Activated CD4-positive, alpha-beta T cell treated with anti-CD3 and anti-CD28 coated beads, Interleukin-2, amount 10 ng/mL, durations not matched to agents 24 days and 14 days (primary cell): ENCODE data around the gene KRT2. TPM values are rescaled to one million over a fixed set of nuclear protein-coding genes. Genes with fewer than 3 reads are reported as not detected.

ENCODE experiments used
- DNase-seq: peaks from one replicate; pipeline ENCODE4 v3.0.0; 2022
- H3K27ac Mint-ChIP-seq: one replicate; pipeline ENCODE4 v1.8.0; 2022; ENCODE audit warnings: mild to moderate bottlenecking, mixed read lengths
- H3K27me3 Mint-ChIP-seq: one replicate; pipeline ENCODE4 v1.8.0; 2022; ENCODE audit warnings: mixed read lengths
- H3K36me3 Mint-ChIP-seq: one replicate; pipeline ENCODE4 v1.8.0; 2022; ENCODE audit warnings: low read depth, mild to moderate bottlenecking, mixed read lengths
- H3K4me1 Mint-ChIP-seq: one replicate; pipeline ENCODE4 v1.8.0; 2021; ENCODE audit warnings: mixed read lengths
- H3K4me3 Mint-ChIP-seq: one replicate; pipeline ENCODE4 v1.8.0; 2022; ENCODE audit warnings: mild to moderate bottlenecking, moderate library complexity, mixed read lengths
- H3K9me3 Mint-ChIP-seq: one replicate; pipeline ENCODE4 v1.8.0; 2021; ENCODE audit warnings: mixed read lengths
- intact Hi-C: fragments of 100-400 bp; cut with micrococcal nuclease; formaldehyde crosslinking; loops from one replicate; pipeline ENCODE4 v1.15.1; 2023
- total RNA-seq: library from RNA; stranded (reverse); gene quantifications from 2 replicates; pipeline ENCODE4 v1.2.3, GENCODE V29; 2022

Gene KRT2
- total RNA-seq, 1 donor from 2014 or later = not detected

DNA sequence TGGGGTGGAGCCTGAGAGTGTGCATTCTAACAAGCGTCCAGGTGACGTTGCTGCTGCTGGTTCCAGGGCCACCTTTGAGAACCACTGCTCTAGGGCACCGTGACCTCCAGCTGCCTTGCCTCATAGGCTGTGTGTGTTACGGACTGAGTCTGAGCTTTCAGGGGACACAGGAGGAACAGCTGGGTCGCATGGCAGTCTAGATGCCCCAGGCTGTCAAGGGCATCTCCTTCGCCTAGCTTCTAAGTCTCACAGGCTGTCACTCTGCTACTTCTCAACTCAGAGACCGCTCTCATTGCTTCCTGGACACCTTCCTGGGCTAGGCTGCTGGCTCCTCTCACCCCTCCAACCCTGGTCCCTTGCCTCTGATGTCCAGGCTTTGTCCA, 34.6 kb downstream of the KRT2 start:
- Mint-ChIP-seq H3K36me3 (no peaks in the 10 kb centered on the region), H3K4me1 (peaks cover 32% of the 10 kb centered on the region), H3K9me3 (no peaks in the 10 kb centered on the region), H3K27ac (no peak overlapping the region), H3K27me3 (peaks cover 6% of the 10 kb centered on the region), H3K4me3 (no peak overlapping the region)
- intact Hi-C loops = no loop called here
- DNase-seq = no peak

DNA sequence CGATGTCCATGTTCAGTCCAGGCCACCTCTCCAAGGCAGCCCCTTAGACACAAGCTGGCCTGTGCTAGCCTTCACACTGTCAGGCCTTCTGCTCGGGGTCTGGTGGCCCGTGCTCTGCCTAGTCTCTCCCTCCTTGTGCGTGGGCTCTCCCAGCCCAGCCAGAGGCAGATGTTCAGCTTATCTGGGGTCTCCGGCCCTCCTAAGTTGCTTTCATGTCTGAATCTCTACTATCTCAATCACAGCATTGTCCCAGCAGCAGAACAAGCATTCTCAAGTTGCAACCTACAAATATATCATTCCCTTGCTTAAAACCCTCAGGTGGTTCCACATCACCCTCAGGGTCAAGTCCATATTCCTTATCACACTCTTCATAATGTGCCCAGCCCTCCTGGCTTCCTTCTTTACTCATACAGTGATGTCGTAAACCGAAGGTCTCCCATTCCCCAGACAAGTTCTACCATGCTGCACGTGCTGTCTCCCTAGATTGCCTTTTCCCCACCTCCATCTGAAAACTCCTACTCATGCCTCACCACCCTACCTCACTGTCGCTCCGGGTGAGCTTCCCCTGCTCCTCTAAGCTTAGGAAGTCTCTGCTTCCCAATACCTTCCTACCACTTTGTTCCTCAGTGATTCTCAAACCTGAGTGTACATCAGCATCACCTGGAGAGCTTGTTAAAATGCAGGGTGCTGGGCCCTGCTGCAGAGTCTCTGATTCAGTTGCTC, 35.2 kb downstream of the KRT2 start:
- DNase-seq = no peak
- Mint-ChIP-seq H3K27me3 (peaks cover 5% of the 10 kb centered on the region), H3K9me3 (no peaks in the 10 kb centered on the region), H3K4me3 (no peak overlapping the region), H3K36me3 (no peaks in the 10 kb centered on the region), H3K27ac (no peak overlapping the region), H3K4me1 (peaks cover 35% of the 10 kb centered on the region)
- intact Hi-C loops = no loop called here

DNA sequence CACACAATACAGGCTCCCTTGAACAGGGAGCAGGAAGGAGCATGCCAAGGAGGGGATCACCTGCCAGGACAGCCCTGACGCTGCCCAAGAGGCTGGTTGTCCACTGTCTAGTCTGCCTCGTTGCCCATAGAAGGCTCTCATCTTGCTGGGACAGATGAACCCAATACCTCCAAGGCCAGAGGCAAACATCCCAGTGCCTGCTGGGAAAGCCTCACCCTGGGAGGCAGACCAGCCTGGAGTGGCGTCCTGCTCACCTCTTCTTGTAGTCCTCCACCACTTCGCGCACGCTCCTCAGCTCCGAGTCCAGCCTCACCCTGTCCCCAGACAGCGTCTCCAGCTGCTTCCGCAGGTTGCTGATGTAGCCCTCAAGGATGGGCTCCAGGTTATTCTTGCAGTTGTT, 36.1 kb downstream of the KRT2 start:
- H3K4me1 Mint-ChIP-seq = peaks cover 39% of the 10 kb centered on the region
- peaks cover 2% of the 10 kb centered on the region for H3K36me3 Mint-ChIP-seq
- no peak for DNase-seq
- H3K27ac Mint-ChIP-seq = no peak overlapping the region
- H3K4me3 Mint-ChIP-seq = no peak overlapping the region
- intact Hi-C loops = no loop called here
- peaks cover 3% of the 10 kb centered on the region for H3K27me3 Mint-ChIP-seq
- no peaks in the 10 kb centered on the region for H3K9me3 Mint-ChIP-seq

DNA sequence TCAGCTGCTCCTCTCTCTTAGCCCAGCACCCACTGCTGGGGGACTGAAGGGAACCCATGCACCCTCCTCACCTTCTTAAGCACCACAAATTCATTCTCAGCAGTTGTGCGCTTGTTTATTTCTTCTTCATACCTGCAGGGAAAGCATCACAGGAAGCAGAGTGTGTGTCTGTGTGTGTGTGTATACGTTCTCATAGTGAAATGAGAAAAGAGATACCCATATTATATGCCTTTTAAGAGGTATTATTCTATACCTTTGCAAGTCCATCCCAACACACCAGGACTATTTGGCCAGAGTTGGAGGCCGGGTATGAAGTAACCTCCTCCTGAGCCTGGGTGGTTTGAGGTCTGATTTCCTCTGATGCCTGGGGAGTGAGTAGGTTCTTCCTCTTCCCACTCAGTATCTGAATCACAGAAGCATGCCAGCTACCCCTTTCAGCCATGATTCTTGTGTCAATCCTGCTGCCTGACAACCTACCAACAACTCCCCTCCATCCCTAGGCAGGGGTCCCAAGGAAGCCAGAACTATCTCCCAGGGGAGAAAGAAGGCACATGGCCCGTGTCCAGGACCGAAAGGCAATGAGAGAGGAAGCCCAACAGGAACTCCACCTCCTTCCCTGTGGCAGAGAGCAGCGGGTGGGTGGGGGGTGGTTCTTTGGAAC, 36.7 kb downstream of the KRT2 start:
- peaks cover 2% of the 10 kb centered on the region for H3K36me3 Mint-ChIP-seq
- DNase-seq = no peak
- peaks cover 41% of the 10 kb centered on the region for H3K4me1 Mint-ChIP-seq
- peak overlapping the region; percentile 72 for H3K27ac Mint-ChIP-seq
- H3K9me3 Mint-ChIP-seq = no peaks in the 10 kb centered on the region
- peaks cover 3% of the 10 kb centered on the region for H3K27me3 Mint-ChIP-seq
- peak overlapping the region; percentile 46 for H3K4me3 Mint-ChIP-seq
- intact Hi-C loops = no loop called here

DNA sequence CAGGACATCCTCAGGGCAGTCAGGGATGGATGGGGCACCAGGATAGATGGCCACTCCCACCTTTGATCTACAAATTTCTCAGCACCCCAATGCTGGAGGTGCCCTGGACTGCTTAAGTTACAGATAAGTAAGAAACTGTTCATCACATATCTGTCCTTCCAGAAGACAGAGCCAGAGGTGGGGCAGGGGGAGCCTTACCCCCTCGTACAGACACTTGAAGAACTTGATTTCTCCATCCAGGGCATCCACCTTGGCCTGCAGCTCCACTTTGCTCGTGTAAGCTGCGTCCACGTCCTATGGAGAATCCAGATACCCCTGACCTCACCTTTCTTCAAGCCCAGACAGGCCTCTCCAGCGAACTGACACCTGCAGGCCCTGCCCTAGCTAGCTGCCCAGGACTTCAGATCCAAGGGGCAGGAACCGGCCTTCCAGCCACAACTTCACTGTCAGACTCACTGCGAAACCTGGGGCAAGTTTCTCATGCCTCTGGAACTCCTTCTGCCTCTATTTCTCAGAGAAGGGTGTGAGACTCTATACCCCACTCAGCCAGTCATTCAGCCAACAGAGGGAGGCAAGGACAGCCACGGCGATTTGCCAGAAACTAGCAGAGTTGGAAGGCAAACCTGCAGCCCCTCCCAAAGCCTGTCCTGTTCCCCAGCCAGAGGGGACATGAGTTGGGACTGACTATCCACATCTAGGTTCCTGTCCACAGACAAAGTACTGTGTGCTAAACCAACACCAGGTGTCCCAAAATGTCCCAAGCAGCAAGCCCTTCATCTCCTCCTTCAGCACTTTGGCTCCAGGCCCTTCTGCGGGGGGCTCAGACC, 37.4 kb downstream of the KRT2 start:
- Mint-ChIP-seq H3K4me1 (peaks cover 46% of the 10 kb centered on the region), H3K4me3 (no peak overlapping the region), H3K27ac (no peak overlapping the region), H3K9me3 (no peaks in the 10 kb centered on the region), H3K27me3 (peaks cover 3% of the 10 kb centered on the region), H3K36me3 (peaks cover 2% of the 10 kb centered on the region)
- no peak for DNase-seq
- intact Hi-C loops = no loop called here

DNA sequence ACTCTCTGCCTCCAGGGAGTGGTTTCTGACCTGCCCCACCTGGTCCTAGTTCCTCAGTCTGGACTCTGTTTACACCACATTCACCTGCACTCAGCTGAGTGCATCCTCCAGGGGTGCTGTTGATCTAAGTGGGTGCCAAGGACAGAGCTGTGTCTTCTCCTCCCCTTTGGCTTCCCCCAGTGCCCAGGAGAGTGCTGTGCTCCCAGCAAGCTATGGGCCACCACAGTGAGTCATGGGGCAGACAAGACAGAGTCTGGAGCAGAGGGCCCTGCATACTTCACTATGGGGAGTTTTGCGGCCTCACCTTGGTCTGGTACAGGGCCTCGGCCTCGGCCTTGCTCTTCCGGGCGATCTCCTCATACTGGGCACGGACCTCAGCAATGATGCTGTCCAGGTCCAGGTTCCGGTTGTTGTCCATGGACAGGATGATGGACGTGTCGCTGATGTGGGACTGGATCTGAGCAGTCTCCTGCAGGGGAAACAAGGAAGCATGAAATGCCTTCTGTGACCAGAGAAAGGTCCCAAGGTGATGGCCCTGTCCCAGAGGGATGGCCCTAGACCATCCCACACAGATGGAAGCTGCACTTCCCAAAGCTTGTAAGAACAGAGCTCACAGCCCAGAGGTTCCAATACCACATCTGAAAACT, 38.5 kb downstream of the KRT2 start:
- Mint-ChIP-seq H3K4me3 (no peak overlapping the region), H3K4me1 (peaks cover 56% of the 10 kb centered on the region), H3K27me3 (no peaks in the 10 kb centered on the region), H3K9me3 (no peaks in the 10 kb centered on the region), H3K36me3 (peaks cover 2% of the 10 kb centered on the region), H3K27ac (no peak overlapping the region)
- intact Hi-C loops = no loop called here
- DNase-seq = no peak

DNA sequence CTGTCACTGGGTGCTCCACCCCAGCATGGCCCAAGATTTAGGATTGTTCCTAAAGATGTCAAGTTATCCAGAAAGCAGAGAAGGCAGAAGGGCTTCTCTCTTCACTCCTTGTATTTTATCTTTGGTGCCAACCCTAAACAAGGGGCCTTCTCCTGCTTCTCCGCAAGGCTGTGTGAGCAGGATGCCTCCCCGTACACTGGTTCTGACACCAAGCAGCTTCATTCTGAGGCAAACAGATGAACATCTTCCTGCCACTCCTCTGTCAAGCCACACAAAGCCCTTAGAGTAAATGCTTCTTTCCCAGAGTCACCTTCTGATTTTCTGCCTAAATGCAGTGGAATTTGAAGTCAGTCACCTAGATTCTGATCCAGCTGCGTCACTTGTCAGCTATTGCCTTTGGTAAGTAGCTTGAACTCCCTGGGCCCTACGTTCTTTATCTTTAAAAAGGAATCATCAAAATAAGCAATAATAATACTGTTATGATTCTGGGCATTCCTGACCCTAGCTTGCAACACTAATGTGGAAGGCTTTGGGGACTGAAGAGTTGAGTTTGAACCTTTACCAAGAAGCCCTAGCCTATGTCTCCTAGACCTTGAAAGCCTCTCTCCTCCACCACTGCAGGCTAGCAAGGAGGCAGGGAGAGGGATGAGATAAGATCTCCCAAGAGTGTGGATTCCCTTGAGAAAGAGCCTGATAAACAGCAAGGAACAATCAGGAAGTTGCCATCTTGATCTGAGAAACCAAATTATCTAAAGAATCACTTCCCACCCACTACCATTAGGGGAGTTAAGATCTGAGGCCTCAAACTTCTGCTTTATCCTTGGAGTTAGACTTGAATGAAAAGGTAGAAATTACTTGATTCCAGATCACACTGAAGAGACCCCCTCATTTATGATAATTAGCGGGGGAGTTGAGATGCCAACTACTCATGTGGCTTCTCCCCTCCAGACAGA, 39.3 kb downstream of the KRT2 start:
- H3K4me1 Mint-ChIP-seq = peaks cover 58% of the 10 kb centered on the region
- peaks cover 2% of the 10 kb centered on the region for H3K36me3 Mint-ChIP-seq
- no peak overlapping the region for H3K4me3 Mint-ChIP-seq
- intact Hi-C loops = no loop called here
- DNase-seq = no peak
- no peaks in the 10 kb centered on the region for H3K27me3 Mint-ChIP-seq
- no peaks in the 10 kb centered on the region for H3K9me3 Mint-ChIP-seq
- no peak overlapping the region for H3K27ac Mint-ChIP-seq

DNA sequence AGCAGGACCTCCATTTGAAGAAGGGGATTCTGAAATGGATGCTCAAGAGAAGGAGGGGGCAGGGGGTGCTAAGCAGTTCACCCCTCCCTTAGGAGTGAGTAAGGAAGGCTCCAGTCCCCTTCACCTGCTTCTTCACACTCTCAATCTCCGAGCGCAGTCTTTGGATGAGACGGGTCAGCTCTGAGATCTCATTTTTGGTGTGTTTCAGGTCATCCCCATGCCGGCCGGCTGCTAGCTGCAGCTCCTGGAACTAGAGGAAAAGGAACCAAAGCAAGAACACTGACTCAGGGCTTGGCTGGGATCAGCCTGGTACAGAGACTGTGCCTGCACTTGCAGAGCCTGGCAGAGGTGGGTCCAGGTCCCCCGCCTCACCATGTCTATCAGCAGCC, 40.9 kb downstream of the KRT2 start:
- Mint-ChIP-seq H3K27me3 (no peaks in the 10 kb centered on the region), H3K4me1 (peaks cover 63% of the 10 kb centered on the region), H3K4me3 (peak overlapping the region; percentile 68), H3K9me3 (no peaks in the 10 kb centered on the region), H3K36me3 (peaks cover 2% of the 10 kb centered on the region), H3K27ac (peak overlapping the region; percentile 59)
- intact Hi-C loops = no loop called here
- DNase-seq = no peak

DNA sequence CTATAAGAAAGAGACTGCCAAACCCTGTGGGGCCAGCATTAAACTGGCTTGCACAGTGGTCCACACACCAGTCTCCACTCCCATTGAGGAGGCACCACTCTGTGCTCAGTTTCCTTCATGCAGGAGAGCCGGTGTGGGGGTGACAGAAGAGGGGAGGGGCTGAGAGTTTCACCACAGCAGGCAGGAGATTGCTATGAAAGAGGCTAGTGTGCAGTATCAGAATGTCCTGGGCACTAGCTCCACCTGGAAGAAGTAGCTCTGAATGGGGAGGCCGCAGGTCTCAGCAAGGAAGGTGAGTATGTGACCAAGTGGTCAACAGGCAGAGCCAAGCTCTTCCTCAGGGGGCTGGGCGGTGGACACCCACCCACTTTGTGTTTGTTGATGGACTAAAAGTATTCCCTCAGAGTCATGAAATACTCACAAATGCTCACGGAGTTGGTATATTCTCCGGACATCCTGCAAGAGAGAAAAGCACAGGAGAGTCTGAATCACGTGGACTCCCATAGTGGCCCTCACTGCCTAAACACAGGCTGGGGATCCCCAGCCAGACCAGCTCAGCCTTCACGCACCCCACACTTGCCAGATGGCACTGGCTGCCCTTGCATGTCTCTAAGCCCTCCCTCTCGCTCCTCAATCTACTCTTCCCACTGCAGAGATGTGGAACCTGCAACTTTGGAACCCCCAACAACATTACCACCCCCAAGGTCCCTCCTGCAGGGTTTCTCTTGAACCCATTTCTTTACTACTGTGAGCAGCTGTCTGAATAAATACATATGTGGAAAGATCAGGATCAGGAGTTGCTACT, 43.0 kb downstream of the KRT2 start:
- no peak overlapping the region for H3K4me3 Mint-ChIP-seq
- H3K27me3 Mint-ChIP-seq = no peaks in the 10 kb centered on the region
- no peak overlapping the region for H3K27ac Mint-ChIP-seq
- intact Hi-C loops = no loop called here
- peaks cover 2% of the 10 kb centered on the region for H3K36me3 Mint-ChIP-seq
- DNase-seq = no peak
- no peaks in the 10 kb centered on the region for H3K9me3 Mint-ChIP-seq
- peaks cover 60% of the 10 kb centered on the region for H3K4me1 Mint-ChIP-seq

DNA sequence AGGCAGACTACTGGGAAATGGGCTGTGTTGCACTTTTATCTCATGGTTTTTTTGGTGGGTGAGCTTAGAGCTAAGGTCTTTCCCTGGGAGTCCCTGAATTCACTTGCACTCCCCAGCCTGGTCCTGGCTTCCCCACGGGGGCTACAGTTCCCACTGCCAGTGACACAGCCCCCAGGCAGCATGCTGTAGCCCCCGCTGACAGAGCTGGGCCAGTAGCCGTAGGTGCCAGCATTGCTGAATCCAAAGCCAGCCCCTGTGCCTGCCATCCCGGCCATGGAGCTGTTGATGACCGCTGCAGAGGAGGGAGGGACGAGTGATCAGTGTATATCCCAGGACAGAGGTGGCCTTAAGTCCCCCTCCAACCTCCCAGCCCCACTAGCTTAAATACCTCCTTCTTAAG, 43.9 kb downstream of the KRT2 start:
- no peak for DNase-seq
- H3K4me3 Mint-ChIP-seq = no peak overlapping the region
- intact Hi-C loops = no loop called here
- H3K4me1 Mint-ChIP-seq = peaks cover 55% of the 10 kb centered on the region
- H3K27me3 Mint-ChIP-seq = no peaks in the 10 kb centered on the region
- no peak overlapping the region for H3K27ac Mint-ChIP-seq
- H3K9me3 Mint-ChIP-seq = no peaks in the 10 kb centered on the region
- H3K36me3 Mint-ChIP-seq = peaks cover 2% of the 10 kb centered on the region

DNA sequence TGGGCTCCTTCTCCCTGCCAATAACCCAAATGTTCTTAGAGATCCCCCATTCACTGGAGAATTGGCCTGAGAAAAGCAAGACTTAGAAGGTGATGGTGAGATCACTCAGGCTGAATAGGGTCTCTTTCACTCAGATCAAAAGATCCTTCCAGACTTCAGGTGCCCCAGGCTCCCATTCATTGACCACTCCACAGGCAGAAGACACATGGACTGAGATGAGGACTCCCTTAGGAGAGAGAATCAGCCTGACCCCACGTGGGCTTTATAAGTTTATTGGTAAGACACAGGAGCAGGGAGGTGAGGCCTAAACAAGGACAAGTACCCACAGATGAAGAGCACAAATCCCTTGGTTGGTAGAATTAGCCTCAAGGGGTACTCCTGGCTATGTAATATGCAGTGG, 44.7 kb downstream of the KRT2 start:
- peaks cover 2% of the 10 kb centered on the region for H3K36me3 Mint-ChIP-seq
- intact Hi-C loops = no loop called here
- no peak overlapping the region for H3K4me3 Mint-ChIP-seq
- H3K27me3 Mint-ChIP-seq = no peaks in the 10 kb centered on the region
- DNase-seq = no peak
- peaks cover 52% of the 10 kb centered on the region for H3K4me1 Mint-ChIP-seq
- H3K9me3 Mint-ChIP-seq = no peaks in the 10 kb centered on the region
- H3K27ac Mint-ChIP-seq = no peak overlapping the region

DNA sequence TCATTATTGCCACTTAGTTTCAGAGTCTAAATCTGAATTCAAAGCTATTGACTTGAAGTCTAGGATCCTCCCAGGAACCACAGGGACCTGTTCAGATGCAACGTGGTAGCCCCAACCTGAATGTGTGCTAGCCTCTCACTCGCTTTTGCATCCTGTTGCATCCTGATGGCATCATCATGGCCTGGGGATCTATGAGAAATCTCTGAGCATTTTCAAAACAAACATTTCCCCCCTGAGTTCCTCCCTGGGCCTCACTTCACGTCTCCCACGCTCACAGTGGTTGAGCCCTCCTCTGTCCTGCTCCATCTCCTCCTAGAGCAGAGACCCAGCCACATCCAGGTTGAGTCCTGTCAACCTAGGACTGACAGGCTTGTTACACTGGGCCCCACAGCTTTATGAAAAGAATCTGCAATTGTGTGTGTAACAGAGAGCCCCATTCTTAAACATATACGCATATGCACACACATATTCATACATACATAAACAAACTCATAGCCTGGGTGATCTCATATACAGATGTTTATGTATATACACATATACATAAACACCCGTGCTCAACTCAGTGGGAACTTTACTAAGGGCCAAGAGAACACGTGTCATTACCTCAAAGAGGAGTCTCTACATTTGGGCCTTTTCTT, 45.3 kb downstream of the KRT2 start:
- intact Hi-C loops = no loop called here
- no peak overlapping the region for H3K4me3 Mint-ChIP-seq
- no peaks in the 10 kb centered on the region for H3K9me3 Mint-ChIP-seq
- peaks cover 48% of the 10 kb centered on the region for H3K4me1 Mint-ChIP-seq
- H3K36me3 Mint-ChIP-seq = peaks cover 2% of the 10 kb centered on the region
- no peak for DNase-seq
- peak overlapping the region; percentile 36 for H3K27ac Mint-ChIP-seq
- no peaks in the 10 kb centered on the region for H3K27me3 Mint-ChIP-seq
